ENCODE results near the gene HIF1A. TPM values are rescaled to one million over a fixed set of nuclear protein-coding genes. Genes with fewer than 3 reads are reported as not detected.

Gene HIF1A
- total and polyA plus RNA-seq, 4 donors, result 15.4 to 79.2 (median 34.8) TPM

DNA sequence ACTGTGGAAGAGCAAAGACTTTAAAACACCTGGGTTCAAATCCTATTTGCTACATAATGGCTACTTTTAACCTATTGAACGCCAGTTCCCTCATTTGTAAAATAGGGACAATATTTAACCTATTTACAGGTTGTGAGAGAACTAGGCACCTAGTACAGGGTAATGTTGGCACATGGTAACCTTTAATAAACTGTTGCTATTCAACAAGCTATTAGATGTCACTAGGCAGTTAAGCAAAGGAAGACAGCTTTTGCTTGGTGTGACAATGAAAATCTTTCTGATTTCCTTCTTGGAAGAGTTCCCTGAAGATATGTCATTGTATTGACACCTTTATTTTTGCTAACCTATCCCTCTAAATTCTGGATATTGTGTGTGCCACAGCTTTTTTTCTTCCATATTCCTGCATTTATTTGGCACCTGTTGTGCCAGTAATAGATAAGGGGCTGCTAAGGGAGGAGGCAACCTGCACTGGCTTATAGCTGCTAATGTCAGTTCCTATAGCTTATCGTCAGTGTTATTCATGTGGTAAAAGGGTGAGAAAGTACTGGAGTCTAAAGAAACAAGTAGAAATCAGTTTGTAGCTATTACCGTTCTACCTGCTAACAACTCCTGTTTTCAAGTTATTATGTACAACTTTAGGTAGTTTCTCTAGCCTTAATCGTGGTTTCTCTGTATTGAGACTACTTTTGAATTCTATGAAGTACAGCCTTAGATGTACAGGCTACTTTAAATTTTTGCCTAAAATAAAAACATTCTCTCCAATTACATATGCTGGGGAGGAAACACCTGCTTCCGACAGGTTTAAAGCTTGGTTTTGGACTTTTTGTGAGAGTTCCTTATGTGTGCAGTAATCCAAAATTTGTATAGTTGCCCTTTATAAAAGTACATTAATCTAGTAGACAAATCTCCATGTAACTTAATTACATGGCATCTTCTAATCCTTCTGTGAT is 24.3 kb downstream of the HIF1A start:
- no peak for DNase-seq (ENCODE audit: low spot score)
- TF ChIP-seq REST (IDR thresholded peaks at IDR 0.05), result no peak
- no peak for TF ChIP-seq ATF3 (IDR thresholded peaks at IDR 0.05)
- TF ChIP-seq TAF1 (conservative IDR thresholded peaks at IDR 0.05), result no peak
- no peak for TF ChIP-seq FOXA2 (IDR thresholded peaks at IDR 0.05)
- TF ChIP-seq RXRA (IDR thresholded peaks at IDR 0.05), result no peak
- TF ChIP-seq RAD21 (IDR thresholded peaks at IDR 0.05), result no peak
- H3K36me3 ChIP-seq (ENCODE audit: control insufficient read depth in 4 of 4, insufficient read depth in 3 of 4, low read depth in 1 of 4, low read length in 3 of 4), result peaks cover 2 to 13% (median 10%) of the 10 kb centered on the region in 4 donors
- H3K27ac ChIP-seq (ENCODE audit: low read depth in 1 of 2, low read length in 2 of 2), result peak overlapping the region in 1 of 2 donors; percentile 2
- H3K4me1 ChIP-seq (ENCODE audit: control insufficient read depth in 4 of 4, insufficient read depth in 4 of 4, low read length in 3 of 4), result peaks cover 2 to 15% (median 14%) of the 10 kb centered on the region in 4 donors
- no peak overlapping the region for H3K4me3 ChIP-seq (ENCODE audit: low read depth in 1 of 3, low read length in 3 of 3)
- no peaks in the 10 kb centered on the region for H3K27me3 ChIP-seq (ENCODE audit: control insufficient read depth in 4 of 4, insufficient read depth in 4 of 4, low read length in 3 of 4)
- no peaks in the 10 kb centered on the region for H3K9me3 ChIP-seq (ENCODE audit: control insufficient read depth in 4 of 4, low read length in 3 of 4)
- WGBS, result 78% methylated on average over 5 of the region's 5 CpGs
- no peak overlapping the region for H3K9ac ChIP-seq (ENCODE audit: low read depth in 1 of 2, low read length in 2 of 2)

- Histone ChIP-seq H3K9ac (ENCODE audit: low read depth in 1 of 2, low read length in 2 of 2) (no peak overlapping the region), H3K4me3 (ENCODE audit: low read depth in 1 of 3, low read length in 3 of 3) (no peak overlapping the region), H3K4me1 (ENCODE audit: control insufficient read depth in 4 of 4, insufficient read depth in 4 of 4, low read length in 3 of 4) (peaks cover 0 to 11% (median 10%) of the 10 kb centered on the region in 4 donors), H3K27me3 (ENCODE audit: control insufficient read depth in 4 of 4, insufficient read depth in 4 of 4, low read length in 3 of 4) (no peaks in the 10 kb centered on the region), H3K9me3 (ENCODE audit: control insufficient read depth in 4 of 4, low read length in 3 of 4) (no peaks in the 10 kb centered on the region), H3K36me3 (ENCODE audit: control insufficient read depth in 4 of 4, insufficient read depth in 3 of 4, low read depth in 1 of 4, low read length in 3 of 4) (peaks cover 2 to 16% (median 10%) of the 10 kb centered on the region in 4 donors), H3K27ac (ENCODE audit: low read depth in 1 of 2, low read length in 2 of 2) (peak overlapping the region in 1 of 2 donors; percentile 2)
- no peak for TF ChIP-seq FOXA2 (IDR thresholded peaks at IDR 0.05)
- no peak for TF ChIP-seq ZBTB33 (IDR thresholded peaks at IDR 0.05)
- TF ChIP-seq GABPA (IDR thresholded peaks at IDR 0.05 in 1 of 2, conservative IDR thresholded peaks at IDR 0.05 in 1 of 2), result no peak
- TF ChIP-seq JUND (IDR thresholded peaks at IDR 0.05), result no peak
- no peak for TF ChIP-seq HNF4G (IDR thresholded peaks at IDR 0.05)
- no peak for TF ChIP-seq ATF3 (IDR thresholded peaks at IDR 0.05)
- TF ChIP-seq SP1 (IDR thresholded peaks at IDR 0.05), result no peak
- no peak for TF ChIP-seq HNF4A (conservative IDR thresholded peaks at IDR 0.05)
- TF ChIP-seq REST (IDR thresholded peaks at IDR 0.05), result no peak
- TF ChIP-seq NR2F2 (IDR thresholded peaks at IDR 0.05), result no peak
- TF ChIP-seq RXRA (IDR thresholded peaks at IDR 0.05), result no peak
- TF ChIP-seq YY1 (IDR thresholded peaks at IDR 0.05), result no peak
- no peak for DNase-seq (ENCODE audit: low spot score)
- WGBS, result 72% methylated on average over 9 of the region's 9 CpGs
Observed at GRCh38 chr14:61720294-61720661, 25.0 kb downstream of the HIF1A start.

Data from liver (tissue), 9 donors.